ENCODE measurements around the gene MAFG. TPM values are rescaled to one million over a fixed set of nuclear protein-coding genes. Genes with fewer than 3 reads are reported as not detected.

The MAFG gene
- total and polyA plus RNA-seq, 2 of the 13 experiments (the other 11 are each of a cell fraction or from before 2014, with no cell fraction given): 14.5 to 20.0 TPM

GRCh38 chr17:81962499-81963441 lies 35.2 kb upstream of the MAFG start (continued):
- 0 out of 2 replicates have a peak, but pooled peaks have one; percentile 39 for TF ChIP-seq ZKSCAN8 (CRISPR knock-in tag; IDR thresholded peaks at IDR 0.05; ENCODE audit: borderline replicate concordance)
- peak; percentile 98 for TF ChIP-seq AKAP8 (CRISPR knock-in tag; IDR thresholded peaks at IDR 0.05)
- TF ChIP-seq, protein P1, sequence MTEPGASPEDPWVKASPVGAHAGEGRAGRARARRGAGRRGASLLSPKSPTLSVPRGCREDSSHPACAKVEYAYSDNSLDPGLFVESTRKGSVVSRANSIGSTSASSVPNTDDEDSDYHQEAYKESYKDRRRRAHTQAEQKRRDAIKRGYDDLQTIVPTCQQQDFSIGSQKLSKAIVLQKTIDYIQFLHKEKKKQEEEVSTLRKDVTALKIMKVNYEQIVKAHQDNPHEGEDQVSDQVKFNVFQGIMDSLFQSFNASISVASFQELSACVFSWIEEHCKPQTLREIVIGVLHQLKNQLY (CRISPR knock-in tag; IDR thresholded peaks at IDR 0.05): 0 out of 2 replicates have a peak, but pooled peaks have one; percentile 45
- TF ChIP-seq DR1 (CRISPR knock-in tag; IDR thresholded peaks at IDR 0.05): no peak
- no peak for TF ChIP-seq ZSCAN22 (CRISPR knock-in tag; IDR thresholded peaks at IDR 0.05)
- TF ChIP-seq AGO2 (optimal IDR thresholded peaks at IDR 0.05; ENCODE audit: low read depth, low read length): peak; percentile 95
- TF ChIP-seq PLRG1 (conservative IDR thresholded peaks at IDR 0.05): no peak
- no peak for TF ChIP-seq ZFP37 (CRISPR knock-in tag; IDR thresholded peaks at IDR 0.05; ENCODE audit: borderline replicate concordance)
- TF ChIP-seq KDM5B (CRISPR knock-in tag; IDR thresholded peaks at IDR 0.05; ENCODE audit: borderline replicate concordance): no peak
- 0 out of 2 replicates have a peak, but pooled peaks have one; percentile 30 for TF ChIP-seq NCOA5 (CRISPR knock-in tag; IDR thresholded peaks at IDR 0.05)
- no peak for TF ChIP-seq ZNF574 (CRISPR knock-in tag; IDR thresholded peaks at IDR 0.05)
- TF ChIP-seq, protein P2, sequence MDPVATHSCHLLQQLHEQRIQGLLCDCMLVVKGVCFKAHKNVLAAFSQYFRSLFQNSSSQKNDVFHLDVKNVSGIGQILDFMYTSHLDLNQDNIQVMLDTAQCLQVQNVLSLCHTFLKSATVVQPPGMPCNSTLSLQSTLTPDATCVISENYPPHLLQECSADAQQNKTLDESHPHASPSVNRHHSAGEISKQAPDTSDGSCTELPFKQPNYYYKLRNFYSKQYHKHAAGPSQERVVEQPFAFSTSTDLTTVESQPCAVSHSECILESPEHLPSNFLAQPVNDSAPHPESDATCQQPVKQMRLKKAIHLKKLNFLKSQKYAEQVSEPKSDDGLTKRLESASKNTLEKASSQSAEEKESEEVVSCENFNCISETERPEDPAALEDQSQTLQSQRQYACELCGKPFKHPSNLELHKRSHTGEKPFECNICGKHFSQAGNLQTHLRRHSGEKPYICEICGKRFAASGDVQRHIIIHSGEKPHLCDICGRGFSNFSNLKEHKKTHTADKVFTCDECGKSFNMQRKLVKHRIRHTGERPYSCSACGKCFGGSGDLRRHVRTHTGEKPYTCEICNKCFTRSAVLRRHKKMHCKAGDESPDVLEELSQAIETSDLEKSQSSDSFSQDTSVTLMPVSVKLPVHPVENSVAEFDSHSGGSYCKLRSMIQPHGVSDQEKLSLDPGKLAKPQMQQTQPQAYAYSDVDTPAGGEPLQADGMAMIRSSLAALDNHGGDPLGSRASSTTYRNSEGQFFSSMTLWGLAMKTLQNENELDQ (CRISPR knock-in tag; IDR thresholded peaks at IDR 0.05; ENCODE audit: borderline replicate concordance): no peak
- no peak for TF ChIP-seq HNRNPUL1 (IDR thresholded peaks at IDR 0.05; ENCODE audit: low read depth, low read length)
- TF ChIP-seq, protein P3, sequence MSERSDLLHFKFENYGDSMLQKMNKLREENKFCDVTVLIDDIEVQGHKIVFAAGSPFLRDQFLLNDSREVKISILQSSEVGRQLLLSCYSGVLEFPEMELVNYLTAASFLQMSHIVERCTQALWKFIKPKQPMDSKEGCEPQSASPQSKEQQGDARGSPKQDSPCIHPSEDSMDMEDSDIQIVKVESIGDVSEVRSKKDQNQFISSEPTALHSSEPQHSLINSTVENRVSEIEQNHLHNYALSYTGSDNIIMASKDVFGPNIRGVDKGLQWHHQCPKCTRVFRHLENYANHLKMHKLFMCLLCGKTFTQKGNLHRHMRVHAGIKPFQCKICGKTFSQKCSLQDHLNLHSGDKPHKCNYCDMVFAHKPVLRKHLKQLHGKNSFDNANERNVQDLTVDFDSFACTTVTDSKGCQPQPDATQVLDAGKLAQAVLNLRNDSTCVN (CRISPR knock-in tag; IDR thresholded peaks at IDR 0.05; ENCODE audit: borderline replicate concordance): no peak
- TF ChIP-seq YY1 (IDR thresholded peaks at IDR 0.05; ENCODE audit: insufficient read depth, insufficient replicate concordance, low read depth, low read length): peak; percentile 78
- TF ChIP-seq CCDC6 (CRISPR knock-in tag; IDR thresholded peaks at IDR 0.05): peak; percentile 41; the same call in 1 of the 2 replicates
- peak; percentile 54; the same call in 1 of the 2 replicates for TF ChIP-seq ZBTB33 (CRISPR knock-in tag; IDR thresholded peaks at IDR 0.05)
- peak; percentile 40; the same call in 1 of the 2 replicates for TF ChIP-seq SPEN (CRISPR knock-in tag; IDR thresholded peaks at IDR 0.05; ENCODE audit: low read depth)

All from HepG2 (cell line).